Hepatocyte (in vitro differentiated cells): ENCODE data around the gene TMEM201. TPM values are rescaled to one million over a fixed set of nuclear protein-coding genes. Genes with fewer than 3 reads are reported as not detected.

Experiments used
- DNase-seq: peaks from one replicate; pipeline ENCODE4 v3.0.0-alpha.2; 2016; ENCODE audit warnings: low spot score
- H2AFZ ChIP-seq: fragments of 200-600 bp; sonication (generic); 2 replicates; pipeline ENCODE4 v1.6.0; 2016; ENCODE audit warnings: antibody characterized with exemption, mild to moderate bottlenecking
- H3K27ac ChIP-seq: fragments of 200-600 bp; sonication (generic); 2 replicates; pipeline ENCODE4 v1.5.1; 2016; ENCODE audit warnings: mild to moderate bottlenecking
- H3K27me3 ChIP-seq: fragments of 200-600 bp; sonication (generic); 2 replicates; pipeline ENCODE4 v1.6.1; 2016
- H3K36me3 ChIP-seq: fragments of 200-600 bp; sonication (generic); replicated peaks from 2 replicates; pipeline ENCODE4 v1.5.1; 2016; ENCODE audit warnings: low read depth; ENCODE audit not compliant: insufficient read depth
- H3K4me1 ChIP-seq: fragments of 200-600 bp; sonication (generic); 2 replicates; pipeline ENCODE4 v1.5.1; 2016; ENCODE audit warnings: mild to moderate bottlenecking, moderate library complexity; ENCODE audit not compliant: insufficient read depth
- H3K4me2 ChIP-seq: fragments of 200-600 bp; sonication (generic); 2 replicates; pipeline ENCODE4 v1.6.0; 2016
- H3K4me3 ChIP-seq: fragments of 200-600 bp; sonication (generic); 2 replicates; pipeline ENCODE4 v1.5.1; 2016; ENCODE audit warnings: mild to moderate bottlenecking
- H3K79me2 ChIP-seq: fragments of 200-600 bp; sonication (generic); 2 replicates; pipeline ENCODE4 v1.6.0; 2017; ENCODE audit warnings: mild to moderate bottlenecking
- H3K9me2 ChIP-seq: fragments of 200-600 bp; sonication (generic); replicated peaks from 2 replicates; pipeline ENCODE4 v1.6.0; 2017; ENCODE audit warnings: mild to moderate bottlenecking; ENCODE audit not compliant: insufficient read depth
- H3K9me3 ChIP-seq: fragments of 200-600 bp; sonication (generic); 2 replicates; pipeline ENCODE4 v1.5.1; 2016; ENCODE audit warnings: low read depth, mild to moderate bottlenecking
- H4K20me1 ChIP-seq: fragments of 200-600 bp; sonication (generic); 2 replicates; pipeline ENCODE4 v1.6.0; 2016; ENCODE audit warnings: mild to moderate bottlenecking; ENCODE audit not compliant: insufficient read depth, poor library complexity, severe bottlenecking
- CTCF ChIP-seq: fragments of 200-600 bp; sonication (generic); IDR thresholded peaks from 2 replicates; pipeline ENCODE4 v1.5.1; 2016; ENCODE audit warnings: antibody characterized with exemption, mild to moderate bottlenecking; ENCODE audit not compliant: poor library complexity
- EZH2 ChIP-seq: fragments of 200-600 bp; sonication (generic); IDR thresholded peaks from 2 replicates; pipeline ENCODE4 v1.6.1; 2016; ENCODE audit warnings: antibody characterized with exemption, mild to moderate bottlenecking, borderline replicate concordance
- EZH2phosphoT487 ChIP-seq: fragments of 200-600 bp; sonication (generic); IDR thresholded peaks from one replicate; pipeline ENCODE4 v1.6.1; 2018; ENCODE audit warnings: antibody characterized with exemption, mild to moderate bottlenecking, low read depth, moderate library complexity; ENCODE audit not compliant: unreplicated experiment, severe bottlenecking
- WGBS: methylation state at CpG from one replicate; pipeline ENCODE4 v1.1.6; 2016; ENCODE audit warnings: low lambda C conversion rate; ENCODE audit errors: missing lambda C conversion rate; 5-methylcytosine and 5-hydroxymethylcytosine counted together
- polyA plus RNA-seq: library from polyadenylated mRNA; unstranded; fragments of >200 nt; fragmentation: Nextera tagmentation; extraction: Ambion mirVana; gene quantifications from 2 replicates; pipeline ENCODE4 v1.2.1, GENCODE V29; 2016
- total RNA-seq: library from RNA; depleted of rRNA; stranded (reverse); fragments of >200 nt; gene quantifications from 2 replicates; pipeline ENCODE4 v1.2.3, GENCODE V29; 2014

Gene TMEM201
- total and polyA plus RNA-seq, 2 experiments from 2014 or later: 3.7 to 11.2 TPM

- no peaks in the 10 kb centered on the region for H3K4me1 ChIP-seq
- peaks cover 5% of the 10 kb centered on the region for H3K79me2 ChIP-seq
- H3K9me3 ChIP-seq: no peaks in the 10 kb centered on the region
- DNase-seq: no peak
- H3K9me2 ChIP-seq: no peaks in the 10 kb centered on the region
- H3K4me3 ChIP-seq: no peak overlapping the region
- H3K4me2 ChIP-seq: no peak overlapping the region
- no peaks in the 10 kb centered on the region for H4K20me1 ChIP-seq
- no peaks in the 10 kb centered on the region for H3K27me3 ChIP-seq
- H2AFZ ChIP-seq: no peak overlapping the region
- no peaks in the 10 kb centered on the region for H3K36me3 ChIP-seq
- WGBS: 95% methylated on average over 10 of the region's 10 CpGs
- H3K27ac ChIP-seq: no peak overlapping the region
- TF ChIP-seq EZH2: no peak
- TF ChIP-seq EZH2phosphoT487: no peak
- TF ChIP-seq CTCF: no peak
Observed at GRCh38 chr1:9599741-9600140, 11.0 kb downstream of the TMEM201 start.

- Histone ChIP-seq H3K9me3 (no peaks in the 10 kb centered on the region), H3K4me2 (no peak overlapping the region), H3K9me2 (no peaks in the 10 kb centered on the region), H2AFZ (no peak overlapping the region), H3K27ac (no peak overlapping the region), H4K20me1 (no peaks in the 10 kb centered on the region), H3K4me1 (no peaks in the 10 kb centered on the region), H3K27me3 (no peaks in the 10 kb centered on the region), H3K36me3 (no peaks in the 10 kb centered on the region), H3K79me2 (no peaks in the 10 kb centered on the region), H3K4me3 (no peak overlapping the region)
- DNase-seq: no peak
- no peak for TF ChIP-seq EZH2
- TF ChIP-seq EZH2phosphoT487: no peak
- TF ChIP-seq CTCF: no peak
- WGBS: 95% methylated on average over 39 of the region's 39 CpGs
Observed at GRCh38 chr1:9600861-9601834, 12.4 kb downstream of the TMEM201 start.

- H3K36me3 ChIP-seq: no peaks in the 10 kb centered on the region
- H3K9me3 ChIP-seq: no peaks in the 10 kb centered on the region
- H3K27ac ChIP-seq: no peak overlapping the region
- no peaks in the 10 kb centered on the region for H3K27me3 ChIP-seq
- H3K4me3 ChIP-seq: no peak overlapping the region
- no peaks in the 10 kb centered on the region for H3K4me1 ChIP-seq
- H3K79me2 ChIP-seq: no peaks in the 10 kb centered on the region
- no peak for DNase-seq
- H3K4me2 ChIP-seq: no peak overlapping the region
- no peaks in the 10 kb centered on the region for H4K20me1 ChIP-seq
- no peaks in the 10 kb centered on the region for H3K9me2 ChIP-seq
- 98% methylated on average over 20 of the region's 26 CpGs for WGBS
- TF ChIP-seq CTCF: no peak
- H2AFZ ChIP-seq: no peak overlapping the region
Observed at GRCh38 chr1:9601942-9602793, 13.5 kb downstream of the TMEM201 start.
